Measurements from ENCODE around the gene CSGALNACT2. TPM values are rescaled to one million over a fixed set of nuclear protein-coding genes. Genes with fewer than 3 reads are reported as not detected.

The CSGALNACT2 gene
- total RNA-seq, 2 donors from 2014 or later: 3.5 to 8.2 TPM

- TF ChIP-seq, protein P1, sequence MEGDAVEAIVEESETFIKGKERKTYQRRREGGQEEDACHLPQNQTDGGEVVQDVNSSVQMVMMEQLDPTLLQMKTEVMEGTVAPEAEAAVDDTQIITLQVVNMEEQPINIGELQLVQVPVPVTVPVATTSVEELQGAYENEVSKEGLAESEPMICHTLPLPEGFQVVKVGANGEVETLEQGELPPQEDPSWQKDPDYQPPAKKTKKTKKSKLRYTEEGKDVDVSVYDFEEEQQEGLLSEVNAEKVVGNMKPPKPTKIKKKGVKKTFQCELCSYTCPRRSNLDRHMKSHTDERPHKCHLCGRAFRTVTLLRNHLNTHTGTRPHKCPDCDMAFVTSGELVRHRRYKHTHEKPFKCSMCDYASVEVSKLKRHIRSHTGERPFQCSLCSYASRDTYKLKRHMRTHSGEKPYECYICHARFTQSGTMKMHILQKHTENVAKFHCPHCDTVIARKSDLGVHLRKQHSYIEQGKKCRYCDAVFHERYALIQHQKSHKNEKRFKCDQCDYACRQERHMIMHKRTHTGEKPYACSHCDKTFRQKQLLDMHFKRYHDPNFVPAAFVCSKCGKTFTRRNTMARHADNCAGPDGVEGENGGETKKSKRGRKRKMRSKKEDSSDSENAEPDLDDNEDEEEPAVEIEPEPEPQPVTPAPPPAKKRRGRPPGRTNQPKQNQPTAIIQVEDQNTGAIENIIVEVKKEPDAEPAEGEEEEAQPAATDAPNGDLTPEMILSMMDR (IDR thresholded peaks at IDR 0.05): no peak
- H3K27ac ChIP-seq: no peak overlapping the region
- intact Hi-C loops (cut with DNase I): no loop called here
Observed at GRCh38 chr10:43204042-43204942, 66.0 kb downstream of the CSGALNACT2 start.

DNA sequence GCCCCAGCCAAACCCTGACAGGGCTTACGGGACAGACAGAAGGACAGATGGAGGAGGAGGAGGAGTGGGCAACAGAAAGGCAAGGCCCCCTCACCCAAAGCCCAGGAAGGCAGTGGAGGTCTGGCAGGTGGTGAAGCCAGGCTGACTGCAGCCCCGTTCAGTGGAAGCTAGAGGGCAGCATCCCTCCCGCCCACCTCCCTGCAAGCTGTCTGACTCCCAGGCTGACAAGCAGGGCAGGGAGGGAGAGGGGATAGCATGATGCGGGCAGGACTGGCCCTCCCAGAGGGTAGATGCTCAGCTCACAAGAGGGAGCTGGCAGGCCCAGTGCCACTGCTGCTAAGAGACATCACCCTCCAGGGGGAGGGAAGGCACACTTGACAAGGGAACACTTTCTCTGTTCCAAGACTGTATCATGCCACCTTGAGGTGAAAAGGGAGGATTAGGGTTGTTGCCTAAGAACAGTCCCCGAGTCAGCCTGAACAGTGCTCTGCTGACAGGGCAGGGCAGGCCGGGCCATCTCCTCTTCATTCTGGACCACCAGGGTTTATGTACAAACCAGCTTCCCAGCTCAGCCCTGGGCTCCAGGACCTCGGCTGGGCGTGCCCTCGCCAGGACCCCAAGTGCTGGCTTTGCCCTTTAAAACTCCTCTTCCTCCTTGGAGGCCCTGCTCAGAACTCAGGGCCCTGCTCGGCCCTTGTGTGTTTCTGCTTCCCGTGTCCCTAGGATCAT lies 66.9 kb downstream of the CSGALNACT2 start:
- Histone ChIP-seq H3K4me3 (no peak overlapping the region), H3K36me3 (no peaks in the 10 kb centered on the region), H3K27ac (no peak overlapping the region), H3K9me3 (no peaks in the 10 kb centered on the region), H3K9ac (ENCODE audit: low read depth in 2 of 2, low read length in 2 of 2) (no peak overlapping the region), H3K4me1 (no peaks in the 10 kb centered on the region), H3K27me3 (no peaks in the 10 kb centered on the region)
- DNase-seq: peak; percentile 36
- intact Hi-C loops (cut with DNase I): no loop called here
- TF ChIP-seq, protein P1 (IDR thresholded peaks at IDR 0.05): peak; percentile 58

More at GRCh38 chr10:43204042-43204942, 66.0 kb downstream of the CSGALNACT2 start:
- no peak for DNase-seq
- Histone ChIP-seq H3K36me3 (no peaks in the 10 kb centered on the region), H3K27me3 (no peaks in the 10 kb centered on the region), H3K9ac (ENCODE audit: low read depth in 2 of 2, low read length in 2 of 2) (no peak overlapping the region), H3K4me1 (no peaks in the 10 kb centered on the region), H3K9me3 (no peaks in the 10 kb centered on the region), H3K4me3 (no peak overlapping the region)

DNA sequence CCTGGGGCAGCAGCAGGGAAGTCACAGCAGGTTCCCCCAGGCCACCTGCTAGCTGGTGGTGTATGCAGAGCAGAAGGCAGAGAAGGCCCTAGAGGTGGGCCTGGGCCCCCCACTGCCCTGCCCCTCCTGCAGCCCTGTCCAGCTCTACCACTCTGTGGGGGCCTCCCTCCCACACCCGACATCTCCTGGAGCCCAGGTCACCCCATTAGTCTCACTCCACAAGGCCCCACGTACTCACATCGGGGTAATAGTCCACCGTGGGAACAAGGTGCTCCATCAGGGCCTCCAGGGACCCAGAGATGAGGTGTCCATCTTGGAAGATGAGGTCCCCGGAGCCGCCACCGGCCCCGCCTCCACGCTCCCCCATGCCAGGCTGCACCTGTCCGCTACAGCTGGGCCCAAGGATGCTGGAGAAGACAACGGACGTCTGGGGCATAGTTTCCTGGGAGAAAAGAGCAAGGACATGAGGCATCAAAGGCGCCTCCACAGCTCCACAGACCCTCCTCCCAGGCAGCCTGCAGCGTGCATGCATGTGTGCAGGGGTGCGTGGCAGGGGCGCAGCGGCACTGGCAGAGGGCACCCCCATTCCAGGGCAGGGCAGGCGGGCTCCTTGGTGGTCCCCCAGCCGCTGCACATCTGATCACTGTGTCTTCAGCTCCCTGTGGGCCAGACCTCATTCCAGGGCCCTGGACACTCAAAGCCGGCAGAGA lies 67.6 kb downstream of the CSGALNACT2 start:
- H3K9me3 ChIP-seq: no peaks in the 10 kb centered on the region
- TF ChIP-seq, protein P1 (IDR thresholded peaks at IDR 0.05): no peak
- H3K4me1 ChIP-seq: no peaks in the 10 kb centered on the region
- H3K4me3 ChIP-seq: no peak overlapping the region
- H3K36me3 ChIP-seq: no peaks in the 10 kb centered on the region
- intact Hi-C loops (cut with DNase I): no loop called here
- no peak overlapping the region for H3K27ac ChIP-seq
- H3K27me3 ChIP-seq: no peaks in the 10 kb centered on the region
- DNase-seq: no peak
- H3K9ac ChIP-seq (ENCODE audit: low read depth in 2 of 2, low read length in 2 of 2): no peak overlapping the region

GRCh38 chr10:43206391-43207235 lies 68.4 kb downstream of the CSGALNACT2 start:
- Histone ChIP-seq H3K9me3 (no peaks in the 10 kb centered on the region), H3K27me3 (no peaks in the 10 kb centered on the region), H3K9ac (ENCODE audit: low read depth in 2 of 2, low read length in 2 of 2) (no peak overlapping the region), H3K4me1 (no peaks in the 10 kb centered on the region), H3K27ac (no peak overlapping the region), H3K36me3 (no peaks in the 10 kb centered on the region), H3K4me3 (no peak overlapping the region)
- intact Hi-C loops (cut with DNase I): no loop called here
- no peak for DNase-seq
- TF ChIP-seq, protein P1 (IDR thresholded peaks at IDR 0.05): no peak

Measured in colonic mucosa (tissue), 4 donors.